GM12865 (cell line): Measurements from ENCODE around the gene SOX6.

ENCODE experiments used
- DNase-seq: peaks from one replicate; pipeline ENCODE4 v3.0.0; 2010; ENCODE audit warnings: low read depth
- H3K4me3 ChIP-seq: 2 replicates; pipeline ENCODE4 v1.5.1; 2011; ENCODE audit warnings: mild to moderate bottlenecking, low read depth, low read length, control low read depth
- CTCF ChIP-seq: IDR thresholded peaks from 2 replicates; pipeline ENCODE4 v1.5.1; 2011; ENCODE audit warnings: low read length, control low read depth, low read depth, inconsistent platforms; ENCODE audit not compliant: insufficient read depth; ENCODE audit errors: missing control alignments

Gene SOX6

GRCh38 chr11:16311831-16312230 is 44.5 kb downstream of the SOX6 start:
- H3K4me3 ChIP-seq = no peak overlapping the region
- DNase-seq = no peak
- TF ChIP-seq CTCF = no peak

GRCh38 chr11:16310943-16311342 is 45.4 kb downstream of the SOX6 start:
- TF ChIP-seq CTCF = no peak
- no peak for DNase-seq
- no peak overlapping the region for H3K4me3 ChIP-seq

- H3K4me3 ChIP-seq = no peak overlapping the region
- TF ChIP-seq CTCF = no peak
- no peak for DNase-seq
These were observed 47.1 kb downstream of the SOX6 start for GRCh38 chr11:16309226-16309625.

- no peak for DNase-seq
- no peak for TF ChIP-seq CTCF
- no peak overlapping the region for H3K4me3 ChIP-seq
These were observed 54.9 kb downstream of the SOX6 start for GRCh38 chr11:16301462-16301861.

GRCh38 chr11:16299884-16300782 is 56.2 kb downstream of the SOX6 start:
- H3K4me3 ChIP-seq = no peak overlapping the region
- TF ChIP-seq CTCF = no peak
- no peak for DNase-seq

GRCh38 chr11:16299390-16299789 is 57.0 kb downstream of the SOX6 start:
- H3K4me3 ChIP-seq = no peak overlapping the region
- no peak for TF ChIP-seq CTCF
- DNase-seq = no peak

- TF ChIP-seq CTCF = no peak
- no peak for DNase-seq
- H3K4me3 ChIP-seq = no peak overlapping the region
These were observed 59.0 kb downstream of the SOX6 start for GRCh38 chr11:16297332-16297731.
